Memory B cell (primary cell): ENCODE measurements around the gene ZBED6.

ENCODE experiments used
- ATAC-seq: fragments of 150-1000 bp; cut with Tn5 transposase; 2 replicates; pipeline ENCODE4 v1.10.0; 2021; ENCODE audit warnings: low read depth, mild to moderate bottlenecking, moderate library complexity
- DNase-seq, 2 donors: peaks; one replicate each; pipeline ENCODE4 v3.0.0; 2022; ENCODE audit warnings: low spot score in 2 of 2
- H3K27ac Mint-ChIP-seq: one replicate; pipeline ENCODE4 v1.8.0; 2022; ENCODE audit warnings: mild to moderate bottlenecking, moderate library complexity, mixed read lengths
- H3K27me3 Mint-ChIP-seq: one replicate; pipeline ENCODE4 v1.8.0; 2022; ENCODE audit warnings: mixed read lengths
- H3K36me3 Mint-ChIP-seq: one replicate; pipeline ENCODE4 v1.8.0; 2022; ENCODE audit warnings: mild to moderate bottlenecking, mixed read lengths
- H3K4me1 Mint-ChIP-seq: one replicate; pipeline ENCODE4 v1.8.0; 2022; ENCODE audit warnings: mixed read lengths
- H3K4me3 Mint-ChIP-seq: one replicate; pipeline ENCODE4 v1.8.0; 2022; ENCODE audit warnings: mild to moderate bottlenecking, moderate library complexity, mixed read lengths
- H3K9me3 Mint-ChIP-seq: one replicate; pipeline ENCODE4 v1.8.0; 2022; ENCODE audit warnings: mixed read lengths

Gene ZBED6

GRCh38 chr1:203840208-203840808 is 44.9 kb downstream of the ZBED6 start:
- Mint-ChIP-seq H3K27me3 (no peaks in the 10 kb centered on the region), H3K36me3 (peaks cover 34% of the 10 kb centered on the region), H3K4me1 (no peaks in the 10 kb centered on the region), H3K27ac (no peak overlapping the region), H3K4me3 (no peak overlapping the region), H3K9me3 (no peaks in the 10 kb centered on the region)
- no peak for ATAC-seq
- no peak for DNase-seq

- ATAC-seq (no peak), DNase-seq (no peak)
- H3K9me3 Mint-ChIP-seq, result no peaks in the 10 kb centered on the region
- no peaks in the 10 kb centered on the region for H3K27me3 Mint-ChIP-seq
- no peaks in the 10 kb centered on the region for H3K4me1 Mint-ChIP-seq
- H3K36me3 Mint-ChIP-seq, result peaks cover 37% of the 10 kb centered on the region
- no peak overlapping the region for H3K27ac Mint-ChIP-seq
- no peak overlapping the region for H3K4me3 Mint-ChIP-seq
These were observed 47.1 kb downstream of the ZBED6 start for GRCh38 chr1:203842559-203842876.

GRCh38 chr1:203843435-203843834 is 48.0 kb downstream of the ZBED6 start:
- no peak for ATAC-seq
- Mint-ChIP-seq H3K36me3 (peaks cover 29% of the 10 kb centered on the region), H3K4me3 (no peak overlapping the region), H3K4me1 (no peaks in the 10 kb centered on the region), H3K27ac (no peak overlapping the region), H3K27me3 (no peaks in the 10 kb centered on the region), H3K9me3 (no peaks in the 10 kb centered on the region)
- no peak for DNase-seq
